K562 (cell line): ENCODE results near the gene KCNQ5. TPM values are rescaled to one million over a fixed set of nuclear protein-coding genes. Genes with fewer than 3 reads are reported as not detected.
A peak's percentile ranks its signal among the peaks of the same experiment; 100 is the strongest.

Source experiments
- ATAC-seq: fragments of 200-7000 bp; cut with Tn5 transposase; 3 replicates; pipeline ENCODE4 v1.9.1; 2020; ENCODE audit warnings: moderate library complexity
- BruUV-seq: library from RNA; stranded (reverse); fragments of 400-500 nt; replicated peaks from 2 replicates; lab custom pipeline; 2021; lab: Mats Ljungman, UMichigan
- CTCF ChIA-PET: fragments of 300-600 bp; formaldehyde crosslinking; extraction: SDS; loops from one replicate; lab custom pipeline; 2021; ENCODE audit warnings: low intra/inter-chr PET ratio; lab: Yijun Ruan, JAX
- POLR2A ChIA-PET: fragments of 300-600, 350-650 bp; sonication (Branson Sonifier 250); formaldehyde crosslinking; extraction: SDS; loops from one replicate; lab custom pipeline; 2021; ENCODE audit warnings: antibody characterized with exemption, inconsistent platforms; lab: Yijun Ruan, JAX
- DNase-seq, 4 experiments: peaks; one replicate each; pipeline versions ENCODE4 v3.0.0 to v3.0.0-alpha.2; 2011 to 2018; ENCODE audit warnings: low spot score in 3 of 4, mixed read lengths in 3 of 4; ENCODE audit errors: extremely low read depth in 1 of 4
- FAIRE-seq: peaks from 2 replicates; lab custom pipeline; 2011; peaks lifted over from hg19 to GRCh38; lab: Jason Lieb, UNC
- H2AFZ ChIP-seq: 2 replicates; pipeline ENCODE4 v1.6.0; 2011; ENCODE audit warnings: low read depth, low read length, control low read depth, inconsistent platforms
- H3K27ac ChIP-seq: fragments of 200-600 bp; 3 replicates; pipeline ENCODE4 v1.8.0; 2011; ENCODE audit warnings: low read depth, mild to moderate bottlenecking, control low read depth, inconsistent platforms, low read length, moderate library complexity, mixed read lengths; ENCODE audit errors: extremely low read depth
- H3K27me3 ChIP-seq, 2 experiments: fragments of 300-600 bp in 1 of 2; 2 replicates in 1 of 2; 3 replicates in 1 of 2; pipeline versions ENCODE4 v1.6.0 to v1.8.0; 2011; ENCODE audit warnings: inconsistent platforms in 2 of 2, low read length in 2 of 2, mild to moderate bottlenecking in 1 of 2, mixed read lengths in 1 of 2, moderate library complexity in 1 of 2; ENCODE audit not compliant: control insufficient read depth in 2 of 2, insufficient read depth in 2 of 2
- H3K36me3 ChIP-seq: fragments of 300-600 bp; 3 replicates; pipeline ENCODE4 v1.8.0; 2011; ENCODE audit warnings: mild to moderate bottlenecking, low read length, inconsistent platforms; ENCODE audit not compliant: control insufficient read depth, insufficient read depth
- H3K4me1 ChIP-seq, 2 experiments: fragments of 200-600 bp in 1 of 2; replicated peaks in 1 of 2; 2 replicates in 1 of 2; 3 replicates in 1 of 2; pipeline versions ENCODE4 v1.5.1 to v1.8.0; 2011; ENCODE audit warnings: inconsistent platforms in 2 of 2, low read length in 2 of 2, mild to moderate bottlenecking in 1 of 2, mixed read lengths in 1 of 2, moderate library complexity in 1 of 2; ENCODE audit not compliant: control insufficient read depth in 2 of 2, insufficient read depth in 2 of 2
- H3K4me2 ChIP-seq: 2 replicates; pipeline ENCODE4 v1.6.1; 2011; ENCODE audit warnings: low read length, control low read depth, inconsistent platforms, mixed read lengths; ENCODE audit not compliant: insufficient read depth
- H3K4me3 ChIP-seq: fragments of 200-600 bp; sonication (generic), shearing (Covaris generic); 2 replicates; pipeline ENCODE4 v1.5.1; 2016; ENCODE audit warnings: control low read depth, inconsistent platforms
- H3K79me2 ChIP-seq: fragments of 200-600 bp; 3 replicates; pipeline ENCODE4 v1.8.0; 2011; ENCODE audit warnings: low read length, inconsistent platforms; ENCODE audit not compliant: control insufficient read depth, insufficient read depth
- H3K9ac ChIP-seq, 2 experiments: 2 replicates each; pipeline versions ENCODE4 v1.6.0 to v1.6.1; 2011; ENCODE audit warnings: low read depth in 2 of 2, low read length in 2 of 2, control low read depth in 1 of 2, inconsistent platforms in 1 of 2, mild to moderate bottlenecking in 1 of 2, mixed read lengths in 1 of 2; ENCODE audit not compliant: insufficient read depth in 1 of 2
- H3K9me1 ChIP-seq: one replicate; pipeline ENCODE4 v1.6.0; 2011; ENCODE audit warnings: inconsistent platforms, mild to moderate bottlenecking, low read length, moderate library complexity; ENCODE audit not compliant: control insufficient read depth, insufficient read depth
- H3K9me3 ChIP-seq: replicated peaks from 2 replicates; pipeline ENCODE4 v1.5.1; 2011; ENCODE audit warnings: low read depth, low read length, inconsistent platforms; ENCODE audit not compliant: control insufficient read depth, insufficient read depth
- H4K20me1 ChIP-seq: replicated peaks from 2 replicates; pipeline ENCODE4 v1.6.1; 2011; ENCODE audit warnings: low read length, inconsistent platforms, mixed read lengths; ENCODE audit not compliant: control insufficient read depth, insufficient read depth
- HDGF ChIP-seq: fragments of 450-650 bp; IDR thresholded peaks from 2 replicates; pipeline ENCODE4 v1.6.1; 2016
- RAD21 ChIP-seq, 2 experiments: fragments of 250-450 bp in 1 of 2; fragments of 450-650 bp in 1 of 2; sonication (Bioruptor Pico) in 1 of 2; formaldehyde crosslinking in 1 of 2; IDR thresholded peaks in 1 of 2; conservative IDR thresholded peaks in 1 of 2; 2 replicates each; pipeline versions ENCODE4 v1.4.0 to v1.8.0; 2020 to 2022; ENCODE audit warnings: mild to moderate bottlenecking in 2 of 2, moderate library complexity in 1 of 2
- ZFP36 ChIP-seq: fragments of 150-350 bp; IDR thresholded peaks from 2 replicates; pipeline ENCODE4 v1.6.1; 2018; ENCODE audit warnings: low read length, low read depth; ENCODE audit not compliant: partially characterized antibody
- ZNF174 ChIP-seq: fragments of 250-450 bp; sonication (Bioruptor Pico); IDR thresholded peaks from 2 replicates; pipeline ENCODE4 v1.4.0; 2020; ENCODE audit warnings: mild to moderate bottlenecking
- WGBS: fragments of 100-300 bp; shearing (Covaris generic); methylation state at CpG from one replicate; pipeline ENCODE4 v1.1.6; 2016; ENCODE audit warnings: low coverage, mixed read lengths; ENCODE audit not compliant: insufficient coverage; ENCODE audit errors: missing lambda C conversion rate; 5-methylcytosine and 5-hydroxymethylcytosine counted together
- in situ Hi-C: fragments of 300-500 bp; cut with MboI; formaldehyde crosslinking; loops from 4 replicates; pipeline ENCODE4 v1.15.0; 2018; ENCODE audit warnings: inconsistent platforms, mixed read lengths
- intact Hi-C: fragments of 100-400 bp; cut with micrococcal nuclease; formaldehyde crosslinking; loops from 2 replicates; pipeline ENCODE4 v1.14.2; 2022
- polyA plus RNA-seq, 8 experiments: library from polyadenylated mRNA; depleted of rRNA in 4 of 8; stranded (reverse) in 5 of 8; unstranded in 3 of 8; fragments of >200 nt; fragmentation: Nextera tagmentation in 2 of 8; fragmentation: Illumina TruSeq in 1 of 8; extraction: Ambion mirVana in 2 of 8; extraction: Trizol in 1 of 8; gene quantifications; 2 replicates each; pipeline versions ENCODE4 v1.2.1 to v1.2.3, GENCODE V29; 2011 to 2014; ENCODE audit warnings: inconsistent platforms in 1 of 8, missing spikeins in 1 of 8
- total RNA-seq, 7 experiments: library from RNA; depleted of rRNA in 6 of 7; stranded (reverse); fragments of >200 nt in 6 of 7; fragmentation: Illumina TruSeq in 2 of 7; extraction: Trizol in 2 of 7; gene quantifications; 2 replicates each; pipeline versions ENCODE4 v1.2.1 to v1.2.3, GENCODE V29; 2011 to 2021; ENCODE audit warnings: low replicate concordance in 1 of 7
- TF ChIP-seq, protein P1 (sequence below), 2 experiments: fragments of 200-800 bp in 1 of 2; sonication (Bioruptor generic) in 1 of 2; sonication (generic) in 1 of 2; formaldehyde crosslinking in 1 of 2; IDR thresholded peaks in 1 of 2; conservative IDR thresholded peaks in 1 of 2; 2 replicates each; pipeline versions ENCODE4 v1.5.0 to v1.6.1; 2016 to 2020; ENCODE audit warnings: missing compliant biosample characterization in 1 of 2, missing genetic modification characterization in 1 of 2, missing genetic modification reagents in 1 of 2
- TF ChIP-seq, protein P2 (sequence below), 2 experiments: fragments of 450-650 bp in 1 of 2; sonication (generic) in 1 of 2; formaldehyde crosslinking in 1 of 2; IDR thresholded peaks; 2 replicates each; pipeline versions ENCODE4 v1.7.1 to v1.9.0; 2016 to 2022; ENCODE audit warnings: inconsistent platforms in 1 of 2, mild to moderate bottlenecking in 1 of 2, missing genetic modification reagents in 1 of 2

The KCNQ5 gene
- total and polyA plus RNA-seq, 9 of the 15 experiments (the other 6 are each of a cell fraction or from before 2014, with no cell fraction given), result 0.31 to 5.9 (median 2.6) TPM

DNA sequence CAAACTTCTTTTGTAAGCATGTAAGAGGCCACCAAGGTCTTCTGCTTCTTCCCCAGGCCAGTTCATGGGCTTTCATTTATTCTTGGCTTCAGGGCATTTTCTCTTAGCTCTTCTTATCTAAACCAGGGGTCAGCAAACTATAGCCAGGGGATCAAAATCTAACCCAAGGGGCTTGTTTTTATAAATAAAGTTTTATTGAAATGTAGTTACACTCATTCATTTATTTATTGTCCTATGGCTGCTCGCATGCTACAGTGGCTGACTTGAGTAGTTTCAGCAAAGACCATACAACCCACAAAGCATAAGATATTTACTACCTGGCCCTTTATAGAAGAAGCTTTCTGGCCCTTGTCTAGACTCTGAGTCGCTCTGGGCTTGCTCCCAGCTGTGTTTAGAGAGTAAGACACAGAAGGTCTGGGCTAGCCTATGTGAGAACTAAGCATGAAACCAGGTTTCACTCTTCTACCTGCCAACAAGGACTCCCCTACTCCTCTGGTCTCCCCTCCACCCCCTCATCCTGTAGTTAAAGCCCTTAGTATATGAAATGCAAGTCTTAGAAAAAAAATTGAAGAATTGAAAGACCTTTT, 560.2 kb downstream of the KCNQ5 start:
- no peak overlapping the region for H2AFZ ChIP-seq
- no peaks in the 10 kb centered on the region for H3K36me3 ChIP-seq
- no peaks in the 10 kb centered on the region for H3K9me3 ChIP-seq
- in situ Hi-C loops (no loop called here), intact Hi-C loops (loop anchor here (5.0 kb wide), 2 partner anchors 145 to 770 kb away; no protein-coding TSS in a partner anchor)
- H3K9ac ChIP-seq, result no peak overlapping the region
- no peak overlapping the region for H3K27ac ChIP-seq
- no peaks in the 10 kb centered on the region for H3K9me1 ChIP-seq
- no peaks in the 10 kb centered on the region; a peak in 1 of 5 replicates for H3K4me1 ChIP-seq
- no peak overlapping the region for H3K4me3 ChIP-seq
- no peaks in the 10 kb centered on the region for H4K20me1 ChIP-seq
- ChIA-PET CTCF (interaction anchor here (0.9 kb wide), 1 partner anchor 1648 kb away, joined by 4 read pairs; no protein-coding TSS in a partner anchor), POLR2A (interaction anchor here (0.8 kb wide), 1 partner anchor 505 kb away, joined by 3 read pairs; no protein-coding TSS in a partner anchor)
- FAIRE-seq, result no peak
- H3K4me2 ChIP-seq, result no peak overlapping the region
- H3K27me3 ChIP-seq, result no peaks in the 10 kb centered on the region
- no peak for TF ChIP-seq HDGF
- no peak for TF ChIP-seq RAD21 (CRISPR knock-in tag; conservative IDR thresholded peaks at IDR 0.05 in 1 of 2, IDR thresholded peaks at IDR 0.05 in 1 of 2)
- TF ChIP-seq ZNF174, result no peak
- TF ChIP-seq ZFP36, result no peak
- TF ChIP-seq, protein P1, sequence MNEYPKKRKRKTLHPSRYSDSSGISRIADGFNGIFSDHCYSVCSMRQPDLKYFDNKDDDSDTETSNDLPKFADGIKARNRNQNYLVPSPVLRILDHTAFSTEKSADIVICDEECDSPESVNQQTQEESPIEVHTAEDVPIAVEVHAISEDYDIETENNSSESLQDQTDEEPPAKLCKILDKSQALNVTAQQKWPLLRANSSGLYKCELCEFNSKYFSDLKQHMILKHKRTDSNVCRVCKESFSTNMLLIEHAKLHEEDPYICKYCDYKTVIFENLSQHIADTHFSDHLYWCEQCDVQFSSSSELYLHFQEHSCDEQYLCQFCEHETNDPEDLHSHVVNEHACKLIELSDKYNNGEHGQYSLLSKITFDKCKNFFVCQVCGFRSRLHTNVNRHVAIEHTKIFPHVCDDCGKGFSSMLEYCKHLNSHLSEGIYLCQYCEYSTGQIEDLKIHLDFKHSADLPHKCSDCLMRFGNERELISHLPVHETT (CRISPR knock-in tag; conservative IDR thresholded peaks at IDR 0.05 in 1 of 2, IDR thresholded peaks at IDR 0.05 in 1 of 2), result no peak
- TF ChIP-seq, protein P2, sequence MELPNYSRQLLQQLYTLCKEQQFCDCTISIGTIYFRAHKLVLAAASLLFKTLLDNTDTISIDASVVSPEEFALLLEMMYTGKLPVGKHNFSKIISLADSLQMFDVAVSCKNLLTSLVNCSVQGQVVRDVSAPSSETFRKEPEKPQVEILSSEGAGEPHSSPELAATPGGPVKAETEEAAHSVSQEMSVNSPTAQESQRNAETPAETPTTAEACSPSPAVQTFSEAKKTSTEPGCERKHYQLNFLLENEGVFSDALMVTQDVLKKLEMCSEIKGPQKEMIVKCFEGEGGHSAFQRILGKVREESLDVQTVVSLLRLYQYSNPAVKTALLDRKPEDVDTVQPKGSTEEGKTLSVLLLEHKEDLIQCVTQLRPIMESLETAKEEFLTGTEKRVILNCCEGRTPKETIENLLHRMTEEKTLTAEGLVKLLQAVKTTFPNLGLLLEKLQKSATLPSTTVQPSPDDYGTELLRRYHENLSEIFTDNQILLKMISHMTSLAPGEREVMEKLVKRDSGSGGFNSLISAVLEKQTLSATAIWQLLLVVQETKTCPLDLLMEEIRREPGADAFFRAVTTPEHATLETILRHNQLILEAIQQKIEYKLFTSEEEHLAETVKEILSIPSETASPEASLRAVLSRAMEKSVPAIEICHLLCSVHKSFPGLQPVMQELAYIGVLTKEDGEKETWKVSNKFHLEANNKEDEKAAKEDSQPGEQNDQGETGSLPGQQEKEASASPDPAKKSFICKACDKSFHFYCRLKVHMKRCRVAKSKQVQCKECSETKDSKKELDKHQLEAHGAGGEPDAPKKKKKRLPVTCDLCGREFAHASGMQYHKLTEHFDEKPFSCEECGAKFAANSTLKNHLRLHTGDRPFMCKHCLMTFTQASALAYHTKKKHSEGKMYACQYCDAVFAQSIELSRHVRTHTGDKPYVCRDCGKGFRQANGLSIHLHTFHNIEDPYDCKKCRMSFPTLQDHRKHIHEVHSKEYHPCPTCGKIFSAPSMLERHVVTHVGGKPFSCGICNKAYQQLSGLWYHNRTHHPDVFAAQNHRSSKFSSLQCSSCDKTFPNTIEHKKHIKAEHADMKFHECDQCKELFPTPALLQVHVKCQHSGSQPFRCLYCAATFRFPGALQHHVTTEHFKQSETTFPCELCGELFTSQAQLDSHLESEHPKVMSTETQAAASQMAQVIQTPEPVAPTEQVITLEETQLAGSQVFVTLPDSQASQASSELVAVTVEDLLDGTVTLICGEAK (IDR thresholded peaks at IDR 0.05), result peak; percentile 82
- TF ChIP-seq, protein P2 (CRISPR knock-in tag; IDR thresholded peaks at IDR 0.05), result peak; percentile 59; the same call in 1 of the 2 replicates
- WGBS, result 15% methylated on average over 2 of the region's 2 CpGs
- no TSS peak for BruUV-seq
- ATAC-seq, result no peak
- no peak for DNase-seq
- H3K79me2 ChIP-seq, result no peaks in the 10 kb centered on the region
